H1 (cell line): ENCODE results near the gene CHD6. TPM values are rescaled to one million over a fixed set of nuclear protein-coding genes. Genes with fewer than 3 reads are reported as not detected.
A peak's percentile ranks its signal among the peaks of the same experiment; 100 is the strongest.

Source experiments
- CTCF ChIA-PET: fragments of 300-600 bp; sonication (Branson Sonifier 250); formaldehyde crosslinking; loops from one replicate; lab custom pipeline; 2021; ENCODE audit not compliant: partially characterized antibody; lab: Charles Lee
- POLR2A ChIA-PET: fragments of 300-600 bp; sonication (Branson Sonifier 250); formaldehyde crosslinking; loops from one replicate; lab custom pipeline; 2021; ENCODE audit warnings: inconsistent platforms; ENCODE audit not compliant: partially characterized antibody; lab: Charles Lee
- DNase-seq, 2 experiments: peaks; one replicate each; pipeline versions ENCODE4 v3.0.0 to v3.0.0-alpha.2; 2010 to 2022; ENCODE audit warnings: low spot score in 2 of 2, low read depth in 1 of 2, mixed read lengths in 1 of 2
- FAIRE-seq: peaks from 2 replicates; lab custom pipeline; 2011; peaks lifted over from hg19 to GRCh38; lab: Jason Lieb, UNC
- H2AFZ ChIP-seq: 2 replicates; pipeline ENCODE4 v1.8.1; 2012; ENCODE audit warnings: low read length, inconsistent platforms
- H2AK5ac ChIP-seq: 2 replicates; pipeline ENCODE4 v1.6.1; 2013; ENCODE audit warnings: low read depth, low read length
- H2BK120ac ChIP-seq: replicated peaks from 2 replicates; pipeline ENCODE3; 2013; ENCODE audit warnings: low read depth, low read length, inconsistent platforms
- H2BK12ac ChIP-seq: 2 replicates; pipeline ENCODE4 v1.6.1; 2013; ENCODE audit warnings: low read depth, low read length
- H2BK15ac ChIP-seq: 2 replicates; pipeline ENCODE4 v1.6.1; 2013; ENCODE audit warnings: low read length
- H2BK20ac ChIP-seq: 2 replicates; pipeline ENCODE4 v1.6.1; 2013; ENCODE audit warnings: low read length
- H2BK5ac ChIP-seq: 2 replicates; pipeline ENCODE4 v1.6.1; 2013; ENCODE audit warnings: low read depth, low read length
- H3K14ac ChIP-seq: 2 replicates; pipeline ENCODE4 v1.6.1; 2013; ENCODE audit warnings: inconsistent platforms; ENCODE audit not compliant: insufficient read length
- H3K18ac ChIP-seq: 2 replicates; pipeline ENCODE4 v1.6.1; 2013; ENCODE audit warnings: low read length; ENCODE audit errors: extremely low read depth
- H3K23ac ChIP-seq: 2 replicates; pipeline ENCODE4 v1.6.1; 2013; ENCODE audit warnings: inconsistent platforms; ENCODE audit not compliant: insufficient read length
- H3K23me2 ChIP-seq: 2 replicates; pipeline ENCODE4 v1.6.1; 2013; ENCODE audit warnings: low read depth, low read length
- H3K27ac ChIP-seq: 2 replicates; pipeline ENCODE4 v1.6.1; 2011; ENCODE audit warnings: low read depth, low read length, inconsistent platforms
- H3K27me3 ChIP-seq, 4 experiments: replicated peaks in 1 of 4; 1 replicate in 1 of 4; 2 replicates in 3 of 4; pipeline versions ENCODE4 v1.6.1 to v1.8.1; 2011 to 2013; ENCODE audit warnings: low read length in 3 of 4, mild to moderate bottlenecking in 3 of 4, inconsistent platforms in 2 of 4, mixed read lengths in 2 of 4, moderate library complexity in 1 of 4; ENCODE audit not compliant: control insufficient read depth in 3 of 4, insufficient read depth in 3 of 4; ENCODE audit errors: extremely low read depth in 1 of 4
- H3K36me3 ChIP-seq, 4 experiments: 2 replicates each; pipeline versions ENCODE4 v1.6.1 to v1.8.1; 2011 to 2013; ENCODE audit warnings: mild to moderate bottlenecking in 4 of 4, low read length in 3 of 4, moderate library complexity in 2 of 4, control low read depth in 1 of 4, inconsistent platforms in 1 of 4; ENCODE audit not compliant: insufficient read depth in 4 of 4, control insufficient read depth in 2 of 4
- H3K4ac ChIP-seq: replicated peaks from 2 replicates; pipeline ENCODE3; 2013; ENCODE audit warnings: low read length, low read depth, mixed read lengths, inconsistent platforms; ENCODE audit not compliant: insufficient read length
- H3K4me1 ChIP-seq, 4 experiments: replicated peaks in 1 of 4; 1 replicate in 1 of 4; 2 replicates in 3 of 4; pipeline versions ENCODE4 v1.6.1 to v1.8.1; 2011 to 2013; ENCODE audit warnings: low read length in 3 of 4, inconsistent platforms in 2 of 4, mixed read lengths in 1 of 4; ENCODE audit not compliant: insufficient read depth in 4 of 4, control insufficient read depth in 3 of 4
- H3K4me2 ChIP-seq, 2 experiments: 2 replicates each; pipeline versions ENCODE4 v1.6.1 to v1.8.1; 2011 to 2013; ENCODE audit warnings: low read depth in 2 of 2, low read length in 2 of 2, control low read depth in 1 of 2, inconsistent platforms in 1 of 2, mild to moderate bottlenecking in 1 of 2; ENCODE audit not compliant: insufficient read depth in 1 of 2
- H3K4me3 ChIP-seq, 4 experiments: fragments of 200-600, 300-600 bp in 1 of 4; sonication (generic), shearing (Covaris generic), sonication (Bioruptor Twin) in 1 of 4; 2 replicates each; pipeline versions ENCODE4 v1.5.1 to v1.8.1; 2011 to 2016; ENCODE audit warnings: low read length in 4 of 4, low read depth in 3 of 4, control low read depth in 2 of 4, inconsistent platforms in 2 of 4, mild to moderate bottlenecking in 2 of 4, mixed read lengths in 1 of 4, moderate library complexity in 1 of 4; ENCODE audit not compliant: insufficient read depth in 2 of 4; ENCODE audit errors: extremely low read depth in 1 of 4
- H3K56ac ChIP-seq: replicated peaks from 2 replicates; pipeline ENCODE3; 2013; ENCODE audit warnings: low read depth, mild to moderate bottlenecking, mixed read lengths, low read length, inconsistent platforms; ENCODE audit not compliant: insufficient read length
- H3K79me1 ChIP-seq: 2 replicates; pipeline ENCODE4 v1.6.1; 2013; ENCODE audit warnings: low read depth, low read length, control low read depth
- H3K79me2 ChIP-seq, 2 experiments: 2 replicates each; pipeline versions ENCODE4 v1.6.1 to v1.8.1; 2012 to 2013; ENCODE audit warnings: low read length in 2 of 2, mild to moderate bottlenecking in 2 of 2, inconsistent platforms in 1 of 2; ENCODE audit not compliant: insufficient read depth in 2 of 2, control insufficient read depth in 1 of 2
- H3K9ac ChIP-seq, 4 experiments: replicated peaks in 1 of 4; 1 replicate in 1 of 4; 2 replicates in 3 of 4; pipeline versions ENCODE4 v1.6.1 to v1.8.1; 2011 to 2013; ENCODE audit warnings: low read depth in 3 of 4, low read length in 3 of 4, control low read depth in 2 of 4, mild to moderate bottlenecking in 2 of 4, moderate library complexity in 2 of 4, inconsistent platforms in 1 of 4; ENCODE audit errors: extremely low read depth in 1 of 4
- H3K9me3 ChIP-seq, 2 experiments: 2 replicates each; pipeline versions ENCODE4 v1.6.1 to v1.8.1; 2012 to 2013; ENCODE audit warnings: mild to moderate bottlenecking in 2 of 2, moderate library complexity in 2 of 2, control low read depth in 1 of 2, inconsistent platforms in 1 of 2, low read depth in 1 of 2, low read length in 1 of 2, mixed read lengths in 1 of 2; ENCODE audit not compliant: insufficient read depth in 2 of 2
- H4K20me1 ChIP-seq, 2 experiments: replicated peaks in 1 of 2; 2 replicates each; pipeline versions ENCODE3 to v1.8.1; 2011 to 2013; ENCODE audit warnings: inconsistent platforms in 2 of 2, low read length in 2 of 2, mild to moderate bottlenecking in 1 of 2; ENCODE audit not compliant: insufficient read depth in 2 of 2, control insufficient read depth in 1 of 2
- H4K5ac ChIP-seq: 2 replicates; pipeline ENCODE4 v1.6.1; 2013; ENCODE audit warnings: low read length, low read depth, mixed read lengths, inconsistent platforms; ENCODE audit not compliant: insufficient read length
- H4K8ac ChIP-seq: 2 replicates; pipeline ENCODE4 v1.8.0; 2013; ENCODE audit warnings: mild to moderate bottlenecking, moderate library complexity, low read length, inconsistent platforms; ENCODE audit not compliant: insufficient read depth; ENCODE audit errors: extremely low read depth
- H4K91ac ChIP-seq: replicated peaks from 2 replicates; pipeline ENCODE3; 2013; ENCODE audit warnings: low read length, mixed read lengths, inconsistent platforms; ENCODE audit not compliant: insufficient read length
- EP300 ChIP-seq, 2 experiments: IDR thresholded peaks; 1 replicate in 1 of 2; 2 replicates in 1 of 2; pipeline ENCODE4 v1.6.1; 2011 to 2012; ENCODE audit warnings: low read depth in 2 of 2, low read length in 2 of 2, mild to moderate bottlenecking in 2 of 2, borderline replicate concordance in 1 of 2, inconsistent platforms in 1 of 2, moderate library complexity in 1 of 2
- HDAC2 ChIP-seq, 2 experiments: fragments of 300-600 bp in 1 of 2; sonication (generic) in 1 of 2; IDR thresholded peaks; 2 replicates each; pipeline ENCODE4 v1.6.1; 2011 to 2012; ENCODE audit warnings: low read depth in 2 of 2, low read length in 2 of 2, mild to moderate bottlenecking in 2 of 2, moderate library complexity in 2 of 2, borderline replicate concordance in 1 of 2, inconsistent platforms in 1 of 2
- MAFK ChIP-seq: IDR thresholded peaks from 2 replicates; pipeline ENCODE4 v1.6.1; 2012; ENCODE audit warnings: low read depth, mild to moderate bottlenecking, improper control_type of control experiment, low read length
- POLR2A ChIP-seq, 2 experiments: IDR thresholded peaks; 1 replicate in 1 of 2; 2 replicates in 1 of 2; pipeline ENCODE4 v1.6.1; 2011; ENCODE audit warnings: low read depth in 2 of 2, low read length in 2 of 2, mild to moderate bottlenecking in 2 of 2; ENCODE audit errors: control extremely low read depth in 1 of 2
- SP1 ChIP-seq: IDR thresholded peaks from 2 replicates; pipeline ENCODE4 v1.6.1; 2011; ENCODE audit warnings: low read depth, low read length
- SUZ12 ChIP-seq: fragments of 200-600 bp; sonication (generic); IDR thresholded peaks from 2 replicates; pipeline ENCODE4 v1.6.1; 2012; ENCODE audit warnings: mild to moderate bottlenecking, inconsistent platforms, low read length, moderate library complexity, mixed read lengths
- WGBS, 2 experiments: shearing (Covaris generic) in 1 of 2; methylation state at CpG; one replicate each; pipeline versions ENCODE4 v1.1.6 to v1.1.7; 2013 to 2015; ENCODE audit warnings: low lambda C conversion rate in 2 of 2, mixed read lengths in 2 of 2, inconsistent platforms in 1 of 2, low coverage in 1 of 2, missing lambda C conversion rate in 1 of 2; ENCODE audit not compliant: insufficient replicate concordance in 2 of 2, insufficient coverage in 1 of 2, insufficient read length in 1 of 2; ENCODE audit errors: extremely low coverage in 1 of 2, missing lambda C conversion rate in 1 of 2; 5-methylcytosine and 5-hydroxymethylcytosine counted together
- polyA plus RNA-seq, 7 experiments: library from polyadenylated mRNA; depleted of rRNA in 3 of 7; stranded (reverse) in 5 of 7; unstranded in 2 of 7; fragments of >200 nt in 5 of 7; fragments of 200-250 nt in 2 of 7; gene quantifications; 1 replicate in 5 of 7; 2 replicates in 1 of 7; 4 replicates in 1 of 7; pipeline versions ENCODE4 v1.2.1 to v1.2.3, GENCODE V29; 2011 to 2013; ENCODE audit warnings: missing spikeins in 2 of 7, mixed read lengths in 2 of 7
- total RNA-seq: library from RNA; stranded (reverse); fragmentation: NEBNext Ultra II Directional; extraction: Animal tissue kit (Norgen Biotek cat#: 25700); gene quantifications from 2 replicates; pipeline ENCODE4 v1.2.1, GENCODE V29; 2021

CHD6 gene
- total and polyA plus RNA-seq, 2 of the 8 experiments (the other 6 are each of a cell fraction or from before 2014, with no cell fraction given): 11.1 to 62.9 TPM

DNA sequence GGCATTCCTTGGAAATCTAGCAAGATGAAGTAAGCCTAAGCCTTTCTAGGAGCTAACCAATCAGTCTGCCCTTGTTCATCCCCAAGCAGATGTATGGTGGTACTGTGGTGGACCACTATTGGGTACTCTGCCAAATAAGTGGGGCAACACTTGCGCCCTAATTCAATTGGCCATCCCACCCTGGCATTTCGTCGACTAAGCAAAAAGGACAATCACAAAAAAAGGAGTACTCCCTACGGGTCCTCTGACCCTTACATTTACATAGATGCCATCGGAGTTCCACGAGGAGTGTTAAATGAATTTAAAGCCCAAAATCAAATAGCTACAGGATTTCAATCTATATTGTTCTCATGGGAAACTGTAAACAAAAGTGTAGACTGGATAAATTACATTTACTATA is 19.5 kb downstream of the CHD6 start:
- Histone ChIP-seq H3K9me3 (peaks cover 10 to 13% of the 10 kb centered on the region in 2 experiments; a peak in 3 of 4 replicates), H4K91ac (no peak overlapping the region), H3K18ac (no peak overlapping the region), H3K4ac (no peak overlapping the region), H4K8ac (no peak overlapping the region), H3K14ac (no peak overlapping the region), H3K27me3 (no peaks in the 10 kb centered on the region)
- peak in 1 of 2 experiments; percentile 28 for DNase-seq
- no peak for TF ChIP-seq HDAC2 (IDR thresholded peaks at IDR 0.05; ENCODE audit: borderline replicate concordance in 1 of 2, low read depth in 2 of 2, low read length in 2 of 2)
- TF ChIP-seq POLR2A (IDR thresholded peaks at IDR 0.05; ENCODE audit: control extremely low read depth in 1 of 2, low read depth in 2 of 2, low read length in 2 of 2): no peak
- TF ChIP-seq EP300 (IDR thresholded peaks at IDR 0.05; ENCODE audit: borderline replicate concordance in 1 of 2, low read depth in 2 of 2, low read length in 2 of 2): no peak
- TF ChIP-seq SUZ12: no peak
- no peak for TF ChIP-seq SP1
- TF ChIP-seq MAFK: peak; percentile 70
- TF ChIP-seq, all 59 proteins: peak for 1
- no peak for FAIRE-seq
- H2AFZ ChIP-seq: no peak overlapping the region
- H3K27ac ChIP-seq: no peak overlapping the region
- H3K4me2 ChIP-seq: no peak overlapping the region
- peaks cover 0 to 6% (median 2%) of the 10 kb centered on the region in 4 experiments; a peak in 1 of 7 replicates for H3K4me1 ChIP-seq
- H2BK20ac ChIP-seq: no peak overlapping the region
- H3K56ac ChIP-seq: no peak overlapping the region
- H2BK12ac ChIP-seq: no peak overlapping the region
- H2BK15ac ChIP-seq: no peak overlapping the region
- H2AK5ac ChIP-seq: no peak overlapping the region
- H3K79me2 ChIP-seq: peaks cover 45 to 100% of the 10 kb centered on the region in 2 experiments
- H4K20me1 ChIP-seq: peaks cover 7 to 19% of the 10 kb centered on the region in 2 experiments
- no peak overlapping the region for H3K9ac ChIP-seq
- H3K23ac ChIP-seq: no peak overlapping the region
- ChIA-PET POLR2A (interaction anchor here (0.5 to 2.2 kb wide), 3 partner anchors 18 to 850 kb away, joined by 3 to 8 read pairs (median 4); partner anchors contain the start of gene CHD6), CTCF (interaction anchor here (0.7 to 2.2 kb wide), 3 partner anchors 12 to 26 kb away, joined by 3 to 7 read pairs (median 4); no protein-coding TSS in a partner anchor)
- no peak overlapping the region for H4K5ac ChIP-seq
- H3K36me3 ChIP-seq: peaks cover 0 to 15% (median 4%) of the 10 kb centered on the region in 4 experiments; a peak in 3 of 8 replicates
- peaks cover 20% of the 10 kb centered on the region for H3K79me1 ChIP-seq
- H3K4me3 ChIP-seq: no peak overlapping the region
- H2BK5ac ChIP-seq: no peak overlapping the region
- H2BK120ac ChIP-seq: no peak overlapping the region
- H3K23me2 ChIP-seq: no peaks in the 10 kb centered on the region
- WGBS, 2 experiments: 92% methylated on average over 6 of the region's 6 CpGs; no CpG with 5 or more reads in 1 of the 2 experiments
